ENCODE measurements around the gene RCAN2.

RCAN2 gene

DNA sequence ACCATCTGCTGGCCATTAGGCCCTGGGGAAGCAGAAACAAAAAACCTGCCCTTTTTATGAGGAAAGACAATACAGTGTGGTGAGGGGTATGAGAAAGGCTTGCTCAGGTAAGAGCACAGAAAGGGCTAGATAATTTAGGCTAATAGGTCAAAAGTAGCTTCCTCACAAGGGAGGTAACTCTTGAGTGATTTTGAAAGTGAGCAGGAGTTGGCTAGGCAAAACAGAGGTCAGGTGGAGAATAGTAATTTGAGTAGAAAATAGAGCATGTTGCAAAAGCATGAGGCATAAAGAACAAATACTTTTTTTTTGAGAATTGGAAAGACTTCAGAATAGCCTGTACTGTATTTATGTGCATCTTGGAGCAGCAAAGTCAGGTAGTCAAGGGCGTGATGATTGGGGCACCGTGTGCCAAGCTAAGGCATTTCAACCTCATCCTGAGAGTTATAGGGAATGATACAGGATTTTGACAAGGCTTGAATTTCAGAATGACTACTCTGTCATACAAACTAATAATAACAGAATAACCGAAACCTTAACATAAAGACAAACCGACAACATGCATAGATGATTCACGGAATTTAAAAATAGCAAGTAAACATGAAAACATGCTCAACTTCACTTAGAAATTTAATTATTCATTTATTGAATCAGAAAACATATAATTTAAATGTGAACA lies 197.5 kb downstream of the RCAN2 start:
- Histone ChIP-seq H3K27me3 (replicated peaks; ENCODE audit: control insufficient read depth, insufficient read depth, low read length) (no peaks in the 10 kb centered on the region), H3K4me3 (replicated peaks; ENCODE audit: low read depth, low read length) (peak overlapping the region; percentile 22; the same call in 1 of the 2 replicates), H3K36me3 (ENCODE audit: control insufficient read depth, insufficient read depth, low read length) (no peaks in the 10 kb centered on the region)
- TF ChIP-seq, protein P1, sequence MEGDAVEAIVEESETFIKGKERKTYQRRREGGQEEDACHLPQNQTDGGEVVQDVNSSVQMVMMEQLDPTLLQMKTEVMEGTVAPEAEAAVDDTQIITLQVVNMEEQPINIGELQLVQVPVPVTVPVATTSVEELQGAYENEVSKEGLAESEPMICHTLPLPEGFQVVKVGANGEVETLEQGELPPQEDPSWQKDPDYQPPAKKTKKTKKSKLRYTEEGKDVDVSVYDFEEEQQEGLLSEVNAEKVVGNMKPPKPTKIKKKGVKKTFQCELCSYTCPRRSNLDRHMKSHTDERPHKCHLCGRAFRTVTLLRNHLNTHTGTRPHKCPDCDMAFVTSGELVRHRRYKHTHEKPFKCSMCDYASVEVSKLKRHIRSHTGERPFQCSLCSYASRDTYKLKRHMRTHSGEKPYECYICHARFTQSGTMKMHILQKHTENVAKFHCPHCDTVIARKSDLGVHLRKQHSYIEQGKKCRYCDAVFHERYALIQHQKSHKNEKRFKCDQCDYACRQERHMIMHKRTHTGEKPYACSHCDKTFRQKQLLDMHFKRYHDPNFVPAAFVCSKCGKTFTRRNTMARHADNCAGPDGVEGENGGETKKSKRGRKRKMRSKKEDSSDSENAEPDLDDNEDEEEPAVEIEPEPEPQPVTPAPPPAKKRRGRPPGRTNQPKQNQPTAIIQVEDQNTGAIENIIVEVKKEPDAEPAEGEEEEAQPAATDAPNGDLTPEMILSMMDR (IDR thresholded peaks at IDR 0.05; ENCODE audit: insufficient read depth, low read length, poor library complexity, severe bottlenecking): no peak
- peak; percentile 33 for DNase-seq (ENCODE audit: extremely low read depth, insufficient read length)

DNA sequence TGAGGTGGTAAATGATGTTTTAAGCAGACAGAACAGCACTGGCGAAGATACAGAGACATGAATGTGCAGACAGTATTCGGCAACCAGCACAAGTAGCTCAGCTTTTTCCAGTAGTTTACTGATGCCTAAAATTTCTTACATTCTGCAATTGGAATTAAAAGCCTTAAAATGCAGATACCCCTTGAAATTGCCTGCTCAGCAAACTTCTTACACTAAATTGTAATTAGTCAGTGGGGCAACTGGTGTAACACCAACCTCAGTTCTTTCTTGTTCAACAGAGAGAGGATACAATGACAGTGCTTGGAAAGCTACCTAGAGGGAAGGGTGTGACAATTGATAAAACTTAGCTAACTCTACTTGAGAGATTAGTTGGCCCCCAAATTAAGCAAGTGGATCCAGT lies 199.4 kb downstream of the RCAN2 start:
- no peak for DNase-seq (ENCODE audit: extremely low read depth, insufficient read length)
- TF ChIP-seq, protein P1 (IDR thresholded peaks at IDR 0.05; ENCODE audit: insufficient read depth, low read length, poor library complexity, severe bottlenecking): no peak
- H3K4me3 ChIP-seq (replicated peaks; ENCODE audit: low read depth, low read length): no peak overlapping the region
- no peaks in the 10 kb centered on the region for H3K36me3 ChIP-seq (ENCODE audit: control insufficient read depth, insufficient read depth, low read length)
- no peaks in the 10 kb centered on the region for H3K27me3 ChIP-seq (replicated peaks; ENCODE audit: control insufficient read depth, insufficient read depth, low read length)

GRCh38 chr6:46291275-46291633 lies 200.0 kb downstream of the RCAN2 start:
- TF ChIP-seq, protein P1 (IDR thresholded peaks at IDR 0.05; ENCODE audit: insufficient read depth, low read length, poor library complexity, severe bottlenecking): no peak
- no peaks in the 10 kb centered on the region for H3K27me3 ChIP-seq (replicated peaks; ENCODE audit: control insufficient read depth, insufficient read depth, low read length)
- H3K36me3 ChIP-seq (ENCODE audit: control insufficient read depth, insufficient read depth, low read length): no peaks in the 10 kb centered on the region
- DNase-seq (ENCODE audit: extremely low read depth, insufficient read length): no peak
- no peak overlapping the region for H3K4me3 ChIP-seq (replicated peaks; ENCODE audit: low read depth, low read length)

- no peak for DNase-seq (ENCODE audit: extremely low read depth, insufficient read length)
- TF ChIP-seq, protein P1 (IDR thresholded peaks at IDR 0.05; ENCODE audit: insufficient read depth, low read length, poor library complexity, severe bottlenecking): no peak
- no peaks in the 10 kb centered on the region for H3K36me3 ChIP-seq (ENCODE audit: control insufficient read depth, insufficient read depth, low read length)
- no peak overlapping the region for H3K4me3 ChIP-seq (replicated peaks; ENCODE audit: low read depth, low read length)
- no peaks in the 10 kb centered on the region for H3K27me3 ChIP-seq (replicated peaks; ENCODE audit: control insufficient read depth, insufficient read depth, low read length)
These were observed 200.6 kb downstream of the RCAN2 start for GRCh38 chr6:46290421-46291274.

GRCh38 chr6:46289898-46290297 lies 201.4 kb downstream of the RCAN2 start:
- Histone ChIP-seq H3K27me3 (replicated peaks; ENCODE audit: control insufficient read depth, insufficient read depth, low read length) (no peaks in the 10 kb centered on the region), H3K36me3 (ENCODE audit: control insufficient read depth, insufficient read depth, low read length) (no peaks in the 10 kb centered on the region), H3K4me3 (replicated peaks; ENCODE audit: low read depth, low read length) (no peak overlapping the region)
- no peak for DNase-seq (ENCODE audit: extremely low read depth, insufficient read length)
- TF ChIP-seq, protein P1 (IDR thresholded peaks at IDR 0.05; ENCODE audit: insufficient read depth, low read length, poor library complexity, severe bottlenecking): no peak

Data from GM06990 (cell line).